NB4 (cell line): ENCODE results near the gene RBMS3.

Source experiments
- DNase-seq: peaks from one replicate; pipeline ENCODE4 v3.0.0; 2010; ENCODE audit warnings: low read depth
- H3K4me3 ChIP-seq: one replicate; pipeline ENCODE4 v1.5.1; 2011; ENCODE audit warnings: mild to moderate bottlenecking, low read depth, low read length, moderate library complexity
- CTCF ChIP-seq: IDR thresholded peaks from one replicate; pipeline ENCODE4 v1.5.1; 2012; ENCODE audit warnings: low read depth, low read length
- MAX ChIP-seq: IDR thresholded peaks from 2 replicates; pipeline ENCODE4 v1.6.1; 2011; ENCODE audit warnings: low read depth, low read length
- MYC ChIP-seq: IDR thresholded peaks from 2 replicates; pipeline ENCODE4 v1.6.1; 2011; ENCODE audit warnings: low read depth, low read length
- POLR2A ChIP-seq: IDR thresholded peaks from 2 replicates; pipeline ENCODE4 v1.6.1; 2011; ENCODE audit warnings: mild to moderate bottlenecking; ENCODE audit not compliant: insufficient read length; ENCODE audit errors: extremely low read depth

RBMS3 gene

GRCh38 chr3:29934751-29935150, 653.9 kb downstream of the RBMS3 start:
- no peak overlapping the region for H3K4me3 ChIP-seq
- TF ChIP-seq MYC = no peak
- TF ChIP-seq CTCF = no peak
- no peak for TF ChIP-seq MAX
- TF ChIP-seq POLR2A = no peak
- no peak for DNase-seq

- TF ChIP-seq POLR2A (no peak), MAX (no peak), MYC (no peak)
- DNase-seq = no peak
- H3K4me3 ChIP-seq = no peak overlapping the region
Measured at GRCh38 chr3:29936054-29936453, 655.2 kb downstream of the RBMS3 start.

GRCh38 chr3:29936766-29937165, 655.9 kb downstream of the RBMS3 start:
- TF ChIP-seq POLR2A = no peak
- TF ChIP-seq MAX = no peak
- no peak for TF ChIP-seq MYC
- no peak for TF ChIP-seq CTCF
- no peak overlapping the region for H3K4me3 ChIP-seq
- no peak for DNase-seq

GRCh38 chr3:29937185-29937584, 656.3 kb downstream of the RBMS3 start:
- H3K4me3 ChIP-seq = no peak overlapping the region
- DNase-seq = no peak
- TF ChIP-seq MAX (no peak), CTCF (no peak), MYC (no peak), POLR2A (no peak)

- no peak for DNase-seq
- TF ChIP-seq MYC (no peak), POLR2A (no peak), CTCF (no peak)
- no peak overlapping the region for H3K4me3 ChIP-seq
Measured at GRCh38 chr3:29940759-29941323, 660.0 kb downstream of the RBMS3 start.

- no peak for TF ChIP-seq CTCF
- no peak for TF ChIP-seq MYC
- no peak for TF ChIP-seq MAX
- no peak for TF ChIP-seq POLR2A
- no peak for DNase-seq
Measured at GRCh38 chr3:29942297-29942696, 661.4 kb downstream of the RBMS3 start.

More at GRCh38 chr3:29942297-29942696, 661.4 kb downstream of the RBMS3 start:
- H3K4me3 ChIP-seq = no peak overlapping the region
